AG04449 (cell line): ENCODE results near the gene CBFA2T3.

Source experiments
- CTCF ChIA-PET: fragments of 350-600 bp; formaldehyde crosslinking; extraction: SDS; loops from one replicate; lab custom pipeline; 2021; ENCODE audit warnings: antibody characterized with exemption; lab: Yijun Ruan, JAX
- POLR2A ChIA-PET: fragments of 400-600, 350-600 bp; formaldehyde crosslinking; extraction: SDS; loops from one replicate; lab custom pipeline; 2020; ENCODE audit warnings: antibody characterized with exemption, inconsistent platforms; lab: Yijun Ruan, JAX
- DNase-seq: peaks from one replicate; pipeline ENCODE4 v3.0.0-alpha.2; 2010; ENCODE audit warnings: low read depth, low spot score
- H3K4me3 ChIP-seq: 2 replicates; pipeline ENCODE4 v1.5.1; 2011; ENCODE audit warnings: low read depth, mild to moderate bottlenecking, control low read depth, low read length
- TF ChIP-seq, protein P1 (sequence below): IDR thresholded peaks from one replicate; pipeline ENCODE4 v1.5.1; 2011; ENCODE audit warnings: mild to moderate bottlenecking, moderate library complexity, low read length, control low read depth, inconsistent platforms; ENCODE audit not compliant: insufficient read depth; ENCODE audit errors: missing control alignments

The CBFA2T3 gene

GRCh38 chr16:88871730-88872416 is 105.1 kb downstream of the CBFA2T3 start:
- no peak for DNase-seq
- no peak overlapping the region for H3K4me3 ChIP-seq
- ChIA-PET CTCF (interaction anchor here (1.7 kb wide), 1 partner anchor 14 kb away, joined by 9 read pairs; the partner anchor contains the start of genes GALNS and TRAPPC2L), POLR2A (no interaction called here)
- TF ChIP-seq, protein P1, sequence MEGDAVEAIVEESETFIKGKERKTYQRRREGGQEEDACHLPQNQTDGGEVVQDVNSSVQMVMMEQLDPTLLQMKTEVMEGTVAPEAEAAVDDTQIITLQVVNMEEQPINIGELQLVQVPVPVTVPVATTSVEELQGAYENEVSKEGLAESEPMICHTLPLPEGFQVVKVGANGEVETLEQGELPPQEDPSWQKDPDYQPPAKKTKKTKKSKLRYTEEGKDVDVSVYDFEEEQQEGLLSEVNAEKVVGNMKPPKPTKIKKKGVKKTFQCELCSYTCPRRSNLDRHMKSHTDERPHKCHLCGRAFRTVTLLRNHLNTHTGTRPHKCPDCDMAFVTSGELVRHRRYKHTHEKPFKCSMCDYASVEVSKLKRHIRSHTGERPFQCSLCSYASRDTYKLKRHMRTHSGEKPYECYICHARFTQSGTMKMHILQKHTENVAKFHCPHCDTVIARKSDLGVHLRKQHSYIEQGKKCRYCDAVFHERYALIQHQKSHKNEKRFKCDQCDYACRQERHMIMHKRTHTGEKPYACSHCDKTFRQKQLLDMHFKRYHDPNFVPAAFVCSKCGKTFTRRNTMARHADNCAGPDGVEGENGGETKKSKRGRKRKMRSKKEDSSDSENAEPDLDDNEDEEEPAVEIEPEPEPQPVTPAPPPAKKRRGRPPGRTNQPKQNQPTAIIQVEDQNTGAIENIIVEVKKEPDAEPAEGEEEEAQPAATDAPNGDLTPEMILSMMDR, result no peak

- TF ChIP-seq, protein P1, result no peak
- H3K4me3 ChIP-seq, result no peak overlapping the region
- CTCF ChIA-PET, result interaction anchor here (1.7 kb wide), 1 partner anchor 14 kb away, joined by 9 read pairs; the partner anchor contains the start of genes GALNS and TRAPPC2L
- POLR2A ChIA-PET, result no interaction called here
- no peak for DNase-seq
Observed at GRCh38 chr16:88871349-88871702, 105.7 kb downstream of the CBFA2T3 start.

DNA sequence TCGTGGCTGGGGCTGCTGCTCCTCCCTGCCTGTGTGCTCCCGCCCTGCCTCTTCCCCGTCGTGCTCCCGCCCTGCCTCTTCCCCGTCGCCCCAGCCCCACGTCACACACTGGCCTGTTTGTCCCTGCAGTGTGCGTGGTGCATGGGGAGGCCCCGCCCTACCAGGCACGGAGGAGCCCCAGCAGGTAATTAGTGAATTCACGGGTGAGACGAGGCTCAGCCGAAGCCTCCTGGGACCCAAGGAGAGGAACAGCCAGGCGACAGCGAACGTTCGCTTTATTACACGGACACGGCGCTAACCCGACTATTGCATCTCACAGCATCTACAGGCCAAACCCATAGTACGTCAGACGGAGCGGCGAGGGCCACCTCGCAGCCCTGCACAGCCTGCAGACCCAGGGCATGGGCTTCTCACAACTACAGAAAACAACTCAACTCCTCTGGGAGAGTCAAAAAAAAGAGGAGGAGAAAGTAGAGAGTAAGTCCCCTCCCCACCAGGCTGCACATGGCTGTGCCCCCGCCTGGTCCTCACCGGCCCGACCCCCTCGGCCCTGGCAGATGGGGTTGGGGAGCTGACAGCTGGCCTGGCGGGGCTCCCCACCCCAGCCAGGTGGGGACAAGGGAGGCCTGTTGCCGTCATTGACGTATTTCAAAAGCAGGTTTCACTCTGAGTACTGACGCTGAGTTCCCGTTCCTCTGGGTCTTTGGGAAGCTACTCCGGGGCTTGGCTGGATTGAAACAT is 106.2 kb downstream of the CBFA2T3 start:
- TF ChIP-seq, protein P1, result no peak
- ChIA-PET CTCF (interaction anchor here (1.7 kb wide), 1 partner anchor 13 kb away, joined by 9 read pairs; the partner anchor contains the start of genes GALNS and TRAPPC2L), POLR2A (no interaction called here)
- H3K4me3 ChIP-seq, result no peak overlapping the region
- DNase-seq, result no peak

DNA sequence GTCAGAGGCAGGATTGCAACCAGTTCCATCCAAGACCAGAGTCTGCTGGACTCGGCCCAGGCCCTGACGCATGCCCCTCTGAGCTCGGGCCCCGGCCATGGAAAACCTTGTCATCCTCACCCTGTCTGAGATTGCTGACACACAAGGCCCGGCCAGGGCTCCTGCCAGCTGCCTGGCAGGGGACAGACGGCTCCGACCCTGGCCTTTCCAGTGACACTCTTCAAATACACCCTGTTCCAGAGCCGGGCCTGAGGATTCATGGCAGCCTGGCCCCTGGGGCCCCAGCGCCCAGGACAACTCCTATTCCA is 107.4 kb downstream of the CBFA2T3 start:
- POLR2A ChIA-PET, result no interaction called here
- no peak overlapping the region for H3K4me3 ChIP-seq
- CTCF ChIA-PET, result no interaction called here
- TF ChIP-seq, protein P1, result no peak
- DNase-seq, result no peak

DNA sequence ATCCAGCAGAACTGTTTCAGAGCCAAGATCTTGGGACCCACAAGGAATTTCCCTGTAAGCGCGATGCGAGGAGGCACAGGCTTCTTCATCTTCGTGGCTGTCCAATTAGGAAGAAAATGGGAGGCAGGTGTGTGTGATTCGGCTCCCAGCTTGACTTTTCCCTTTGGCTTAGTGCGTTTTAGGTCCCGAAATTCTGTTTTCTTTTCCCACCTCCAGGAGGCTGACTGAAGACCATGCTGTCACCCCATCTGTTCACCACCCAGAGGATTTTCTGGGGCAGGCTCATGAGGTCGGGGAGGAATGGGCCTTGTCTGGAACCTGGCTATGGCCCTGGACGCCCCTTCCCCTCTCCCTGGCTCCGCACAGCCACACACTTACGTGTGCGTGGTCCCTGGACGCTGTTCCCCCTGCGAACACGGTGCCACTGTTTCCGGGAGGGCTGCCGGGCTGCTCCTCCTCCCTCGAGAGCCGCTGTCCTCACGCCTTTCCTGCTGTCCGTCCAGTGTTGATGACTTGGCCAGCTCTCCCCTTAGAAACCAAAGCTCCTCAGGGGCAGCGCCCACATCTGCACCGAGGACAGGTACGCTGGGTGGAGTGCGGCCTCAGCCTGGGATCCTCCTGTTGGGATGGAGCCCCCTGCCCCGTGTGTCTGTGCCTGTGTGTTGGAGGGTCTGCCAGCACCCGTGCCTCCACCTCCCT is 107.9 kb downstream of the CBFA2T3 start:
- CTCF ChIA-PET, result interaction anchor here (2.1 kb wide), 1 partner anchor 11 kb away, joined by 8 read pairs; no protein-coding TSS in a partner anchor
- POLR2A ChIA-PET, result no interaction called here
- TF ChIP-seq, protein P1, result no peak
- DNase-seq, result no peak
- H3K4me3 ChIP-seq, result no peak overlapping the region
